NCI-H187 (cell line): ENCODE data around the gene ERCC5.

Source experiments
- DNase-seq, 2 experiments: peaks; one replicate each; lab custom pipeline; 2025; lab: John Stamatoyannopoulos, UW

Gene ERCC5

DNA sequence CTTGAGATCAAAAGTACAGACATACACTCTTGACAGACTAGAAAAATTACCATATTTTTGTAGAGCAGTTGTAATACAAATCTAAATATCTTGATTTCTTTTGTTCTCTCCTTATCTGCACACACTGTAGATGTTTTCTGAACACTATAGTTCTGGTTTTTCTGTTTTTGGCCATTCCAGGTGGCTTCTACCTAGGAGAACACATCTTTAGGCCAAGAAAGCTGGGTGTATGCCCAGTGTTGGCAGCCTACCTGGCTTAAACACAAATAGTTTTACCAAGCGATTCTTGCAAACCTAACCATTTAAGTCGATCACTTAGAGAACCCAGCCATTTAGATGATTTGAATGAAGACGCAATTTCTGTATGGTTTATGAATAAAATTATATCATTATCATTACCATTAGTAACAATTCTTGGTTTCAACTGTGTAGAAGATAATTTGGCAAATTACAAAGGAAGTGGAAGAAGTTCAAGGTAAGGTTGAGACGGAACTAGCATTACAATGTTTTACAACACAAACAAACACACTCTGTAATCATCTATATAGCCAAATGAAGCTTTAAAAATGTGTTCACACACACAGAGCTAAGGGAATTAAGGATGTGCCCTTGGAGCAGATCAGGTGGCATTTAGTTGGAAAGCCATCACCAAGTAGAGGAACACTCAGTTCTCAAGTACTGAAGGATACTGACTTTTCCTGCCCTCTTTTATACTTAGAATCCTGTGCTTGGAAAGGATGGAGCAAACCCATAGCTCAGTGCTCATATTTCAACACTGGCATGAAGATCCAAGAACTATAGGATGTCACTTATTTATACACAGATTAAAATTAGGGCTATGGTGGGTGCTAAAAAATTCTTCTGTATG, 36.2 kb downstream of the ERCC5 start:
- DNase-seq, result no peak

- no peak for DNase-seq
Observed at GRCh38 chr13:102892503-102892902, 46.7 kb downstream of the ERCC5 start.

GRCh38 chr13:102897371-102898138, 51.7 kb downstream of the ERCC5 start:
- DNase-seq, result no peak

GRCh38 chr13:102900193-102900608, 54.4 kb downstream of the ERCC5 start:
- no peak for DNase-seq

GRCh38 chr13:102901056-102901455, 55.2 kb downstream of the ERCC5 start:
- no peak for DNase-seq

DNA sequence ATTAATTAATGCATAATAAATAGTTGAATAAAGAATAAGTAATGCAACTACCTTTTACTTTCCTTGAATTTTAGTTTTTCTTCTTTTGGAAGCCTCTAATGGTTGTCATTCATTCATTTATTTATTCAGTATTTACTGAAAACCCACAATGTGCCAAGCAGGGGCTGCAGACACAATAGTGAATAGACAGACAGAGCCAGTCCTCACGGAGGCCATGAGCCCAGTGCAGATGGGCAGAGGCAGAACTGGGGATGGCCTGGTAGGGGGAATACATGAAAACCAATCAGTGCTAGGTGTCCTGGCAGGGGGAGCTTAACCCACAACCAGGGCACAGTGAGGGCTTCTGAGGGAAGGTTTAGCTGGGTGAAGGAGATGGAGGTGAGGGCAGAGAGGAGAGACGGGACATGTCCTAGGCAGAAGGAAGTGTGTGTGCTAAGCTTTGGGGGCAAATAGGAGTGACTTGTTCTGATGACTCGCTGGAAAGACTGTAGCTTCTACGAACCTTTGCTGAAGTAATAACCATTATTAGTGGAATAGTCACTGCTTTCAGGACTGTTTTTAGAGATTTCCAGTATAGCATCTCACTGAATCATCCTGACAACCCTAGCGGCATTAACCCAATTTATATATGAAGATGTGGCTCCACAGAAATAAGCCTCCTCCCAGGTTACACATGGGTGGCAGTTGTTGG, 55.9 kb downstream of the ERCC5 start:
- no peak for DNase-seq

DNA sequence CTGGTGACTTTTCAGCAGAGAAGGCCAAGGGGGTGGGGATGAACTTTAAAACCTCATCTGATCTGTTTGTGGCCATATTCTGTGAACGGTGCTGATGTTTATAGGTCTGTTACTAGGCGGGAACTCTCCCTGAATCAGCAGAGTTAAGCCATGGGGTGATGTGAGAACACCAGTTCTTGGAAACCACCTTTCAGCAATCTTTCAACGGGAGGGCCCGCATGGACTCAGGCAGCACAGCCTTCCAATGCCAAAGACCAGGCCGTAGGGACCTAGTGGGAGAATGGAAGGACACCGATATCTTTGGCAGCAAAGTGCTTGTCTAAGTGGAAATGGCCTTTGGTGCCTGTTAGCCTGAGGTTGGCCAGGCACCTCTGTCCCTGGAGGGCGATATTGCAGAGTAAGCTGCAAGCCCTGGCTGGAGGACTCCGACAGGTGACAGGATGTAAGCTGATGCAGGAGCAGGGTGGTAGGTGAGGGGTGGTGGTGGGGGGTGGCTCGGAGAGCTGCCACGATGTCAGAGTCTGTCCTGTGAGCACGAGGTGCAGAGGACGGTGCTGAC, 57.0 kb downstream of the ERCC5 start:
- no peak for DNase-seq

GRCh38 chr13:102903659-102904407, 58.0 kb downstream of the ERCC5 start:
- peak; percentile 12 to 18 for DNase-seq

DNA sequence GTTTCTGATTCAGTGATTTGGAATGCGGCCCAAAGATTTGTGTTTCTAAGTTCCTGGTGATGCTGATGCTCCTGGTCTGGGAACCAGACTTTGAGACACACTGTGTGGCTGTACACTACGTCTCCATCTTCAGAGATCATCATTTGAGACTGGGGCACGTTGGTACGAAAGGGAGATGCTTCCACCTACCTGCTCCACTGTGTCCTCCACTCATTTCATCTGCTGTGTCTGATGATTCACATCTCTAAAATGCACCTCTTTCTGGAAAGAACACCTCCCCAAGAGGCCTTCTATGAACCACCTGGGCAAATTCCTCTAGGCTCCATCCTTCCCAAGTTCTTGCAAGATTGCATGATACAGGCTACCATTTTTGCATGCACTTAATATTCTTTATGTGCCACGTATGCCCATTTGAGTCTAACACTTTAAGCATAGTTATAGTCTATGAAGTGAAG, 58.6 kb downstream of the ERCC5 start:
- DNase-seq, result no peak

GRCh38 chr13:102905905-102906771, 60.3 kb downstream of the ERCC5 start:
- peak in 1 of 2 experiments; percentile 37 for DNase-seq

- no peak for DNase-seq
Observed at GRCh38 chr13:102907016-102907756, 61.4 kb downstream of the ERCC5 start.

GRCh38 chr13:102907886-102908515, 62.2 kb downstream of the ERCC5 start:
- no peak for DNase-seq

DNA sequence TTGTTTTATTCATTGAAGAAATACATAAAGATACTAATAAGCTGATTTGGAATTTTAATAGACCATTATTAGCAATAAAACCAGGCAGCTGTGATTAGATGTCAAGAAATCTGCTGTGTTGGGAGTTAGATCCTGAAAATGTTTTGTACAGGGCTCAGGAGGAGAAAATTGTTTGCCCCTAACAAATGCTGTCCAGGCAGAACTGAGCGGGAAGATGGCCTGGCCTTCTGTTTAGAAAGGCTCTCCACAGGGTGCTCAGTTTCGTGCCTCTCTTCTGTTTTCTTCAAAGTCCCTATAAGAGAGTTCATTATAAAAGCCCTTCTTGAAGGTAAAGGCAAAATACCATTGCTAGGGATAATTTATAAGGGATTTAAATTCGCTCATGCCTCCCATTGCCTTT, 64.1 kb downstream of the ERCC5 start:
- DNase-seq, result no peak

DNA sequence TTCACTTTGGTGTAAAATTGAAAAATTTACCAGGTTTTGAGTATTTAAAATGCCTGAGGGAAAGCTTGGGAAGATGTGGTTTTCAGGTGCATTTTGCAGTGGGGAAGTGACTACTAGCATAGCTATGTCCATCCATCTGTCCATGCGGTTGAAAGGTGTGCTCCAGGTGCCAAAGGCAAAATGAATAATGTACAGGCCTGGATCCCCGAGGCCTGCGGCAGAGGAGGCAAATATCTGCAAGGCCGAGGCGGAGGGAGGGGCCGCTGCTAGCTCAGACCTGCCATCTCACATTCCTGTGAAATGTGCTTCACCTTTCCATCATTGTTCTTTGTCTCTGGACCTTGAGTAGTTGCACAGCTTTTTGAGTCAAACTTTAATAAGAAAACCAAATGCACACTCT, 65.5 kb downstream of the ERCC5 start:
- no peak for DNase-seq

DNA sequence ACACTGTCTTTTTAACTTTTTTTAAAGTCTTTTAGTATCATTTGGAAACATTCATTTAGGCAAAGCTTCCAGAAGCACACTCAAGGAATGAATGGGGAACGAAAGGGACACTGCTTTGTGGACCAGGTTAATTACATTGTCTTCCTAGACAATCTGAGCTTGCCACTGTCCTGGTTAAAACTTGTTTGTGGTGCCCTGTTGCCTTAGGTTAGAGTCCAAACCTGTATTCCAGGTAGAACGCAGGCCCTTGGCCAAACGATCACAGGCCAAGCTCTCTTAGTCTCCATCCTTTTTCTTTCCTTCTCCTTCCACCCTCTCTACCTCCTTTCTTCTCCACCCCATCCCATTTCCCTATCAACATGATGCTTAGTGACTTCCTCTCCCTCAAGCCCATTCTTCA, 66.8 kb downstream of the ERCC5 start:
- no peak for DNase-seq

- no peak for DNase-seq
Observed at GRCh38 chr13:102913914-102914313, 68.1 kb downstream of the ERCC5 start.

DNA sequence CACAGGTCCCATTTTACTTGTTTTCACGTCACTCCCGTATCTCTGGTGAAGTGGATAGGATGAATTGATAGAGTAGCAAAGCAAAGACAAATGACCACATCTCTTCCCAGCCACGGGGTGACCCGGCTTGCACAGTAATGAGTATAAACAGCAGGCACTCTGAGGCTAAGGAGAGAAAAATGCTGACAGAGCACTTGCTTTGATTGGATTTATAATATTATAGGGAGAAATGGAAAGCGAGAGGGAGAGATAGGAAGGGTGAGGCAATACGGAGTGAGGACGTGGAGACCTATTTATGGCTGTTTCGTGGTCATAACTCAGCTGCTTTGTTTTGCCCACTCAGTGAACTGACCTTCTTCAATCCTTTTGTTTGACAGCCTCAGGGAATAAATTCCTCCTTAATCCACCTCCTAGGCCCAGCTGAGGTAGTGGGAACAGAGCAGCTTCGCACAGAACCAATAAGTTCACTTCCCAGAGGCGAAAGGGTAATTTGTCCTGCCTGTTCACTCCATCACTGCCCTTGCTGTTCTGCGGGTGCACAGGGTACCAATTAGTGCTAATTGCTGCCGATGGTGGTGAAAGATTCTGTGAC, 68.6 kb downstream of the ERCC5 start:
- DNase-seq, result no peak

DNA sequence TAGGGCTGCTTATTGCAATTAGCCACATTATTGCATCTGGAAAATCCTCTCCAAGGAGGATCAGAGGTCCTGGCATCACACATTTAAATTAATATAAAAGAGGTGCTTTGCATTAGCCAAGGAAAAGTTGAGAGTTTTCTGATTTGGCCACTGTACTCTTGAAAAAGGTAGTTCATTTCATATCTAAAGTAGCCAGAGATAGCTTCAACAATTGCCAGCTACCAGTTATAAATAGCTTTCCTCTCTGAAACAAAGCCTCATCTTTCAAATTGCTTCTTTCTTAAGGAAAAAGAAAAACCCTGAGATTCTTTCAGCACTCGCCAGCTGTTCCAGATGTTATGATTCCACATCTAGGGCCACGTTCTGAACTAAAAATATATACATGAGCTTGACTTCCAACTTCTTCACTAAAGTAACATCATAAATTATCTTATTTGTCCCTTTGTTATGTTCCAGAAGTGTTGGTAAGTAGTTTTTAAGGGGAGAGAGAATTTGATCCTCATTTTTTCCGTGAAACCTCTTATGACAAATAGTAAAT, 69.6 kb downstream of the ERCC5 start:
- no peak for DNase-seq

GRCh38 chr13:102917019-102917418, 71.2 kb downstream of the ERCC5 start:
- DNase-seq, result no peak
